Activated CD8-positive, alpha-beta memory T cell treated with anti-CD3 and anti-CD28 coated beads, Interleukin-2, amount 50 U/mL, for 24 hours (primary cell): ENCODE measurements around the gene COL25A1.
"Not testable (repeated sequence)": the region's sequence is repeated elsewhere in the genome, so short reads cannot be mapped to it uniquely, and the experiment has no call there.

Experiments used
- DNase-seq: peaks from one replicate; pipeline ENCODE4 v3.0.0-alpha.2; 2020; ENCODE audit errors: extremely low read depth

COL25A1 gene

DNA sequence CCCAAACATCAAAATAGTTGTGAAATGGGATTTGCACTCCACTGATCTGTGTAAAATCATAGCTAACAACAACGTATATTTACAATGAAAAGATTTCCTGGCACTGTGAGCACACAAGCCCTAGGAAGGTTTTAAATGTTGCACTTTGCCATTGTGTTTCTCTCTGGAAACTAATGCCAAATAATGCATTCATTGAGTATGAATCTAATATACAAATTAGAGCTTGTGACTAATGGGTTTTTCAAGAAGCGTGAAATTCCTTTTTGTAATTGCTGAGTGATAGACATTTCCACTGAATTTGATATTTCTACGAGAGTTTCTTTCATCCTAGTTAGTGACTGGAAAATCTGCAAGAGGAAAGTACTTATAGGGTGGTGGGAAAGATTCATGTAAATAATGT lies 135.9 kb downstream of the COL25A1 start:
- no peak for DNase-seq

DNA sequence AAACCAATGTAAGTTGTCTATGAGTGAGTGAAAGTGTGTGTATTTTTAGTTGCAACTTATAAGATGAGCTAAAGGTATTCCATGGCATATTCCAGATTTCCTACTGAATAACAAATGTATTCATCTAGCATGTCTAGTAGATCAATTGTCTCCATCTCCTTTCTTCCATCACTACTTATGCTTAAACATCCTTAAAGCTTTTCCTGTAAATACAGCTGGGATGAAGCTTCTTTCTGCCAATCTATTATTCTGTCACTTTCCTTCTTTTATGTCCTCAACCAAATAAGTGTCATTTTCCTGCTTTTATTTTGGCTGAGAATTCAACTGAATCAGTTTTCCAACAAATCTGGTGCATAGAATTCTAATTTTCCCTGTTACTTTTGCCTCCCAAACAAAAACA lies 136.3 kb downstream of the COL25A1 start:
- DNase-seq: no peak

DNA sequence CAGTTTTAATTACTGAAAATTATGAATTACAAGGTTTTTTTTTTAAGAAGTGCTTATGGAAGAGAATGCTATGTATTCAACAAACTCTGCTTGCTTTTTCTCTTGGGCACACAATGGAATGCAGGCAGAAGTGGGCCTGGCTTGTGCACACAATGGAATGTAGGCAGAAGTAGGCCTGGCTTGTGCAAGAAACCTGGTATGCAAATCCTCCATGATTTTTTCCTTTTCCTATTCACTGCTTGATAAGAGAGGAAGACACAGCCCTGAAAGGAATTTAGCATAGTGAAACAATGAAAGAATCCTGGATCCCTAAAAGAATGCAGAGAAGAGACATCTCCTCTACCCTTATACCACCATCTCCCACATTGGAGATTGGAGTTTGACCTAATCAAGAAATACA lies 138.4 kb downstream of the COL25A1 start:
- no peak for DNase-seq

DNA sequence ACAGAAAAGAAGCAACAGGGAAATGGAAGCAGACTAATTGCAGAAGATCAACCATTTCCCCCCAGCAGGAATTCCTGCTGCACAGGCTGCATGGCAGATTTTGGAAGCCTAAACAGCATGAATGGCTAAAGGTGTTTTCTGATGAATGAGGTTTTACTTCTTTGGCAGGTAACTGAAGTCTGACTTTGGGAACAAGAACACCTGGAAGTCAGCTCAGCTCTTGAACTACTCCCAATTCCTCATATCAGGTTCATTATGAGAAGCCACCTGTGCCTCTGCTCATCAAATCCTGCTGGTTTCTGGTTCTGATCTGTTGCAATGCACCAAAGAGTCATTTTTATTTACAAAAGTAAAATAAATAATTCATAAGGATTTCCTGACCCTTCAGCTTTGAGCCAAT lies 139.0 kb downstream of the COL25A1 start:
- DNase-seq: no peak

DNA sequence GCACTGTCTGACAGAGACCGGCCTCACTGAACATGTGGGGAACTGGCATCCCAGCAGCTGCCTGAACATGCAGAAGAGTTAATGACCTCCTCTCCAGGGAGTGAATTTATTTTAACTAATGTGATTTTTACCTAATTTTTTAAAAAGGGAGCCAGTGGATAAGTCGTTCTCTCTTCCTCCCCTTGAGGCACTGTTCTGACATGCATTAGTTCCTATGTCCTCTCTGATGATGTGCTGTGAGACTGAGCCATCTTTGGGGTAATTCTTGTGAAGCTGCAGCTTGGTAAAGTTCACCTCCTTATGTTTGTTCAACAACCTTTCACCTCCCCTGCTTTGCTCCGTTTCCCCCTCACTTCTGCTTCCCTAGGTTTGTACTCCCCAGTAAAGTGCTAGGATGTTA lies 139.7 kb downstream of the COL25A1 start:
- no peak for DNase-seq

DNA sequence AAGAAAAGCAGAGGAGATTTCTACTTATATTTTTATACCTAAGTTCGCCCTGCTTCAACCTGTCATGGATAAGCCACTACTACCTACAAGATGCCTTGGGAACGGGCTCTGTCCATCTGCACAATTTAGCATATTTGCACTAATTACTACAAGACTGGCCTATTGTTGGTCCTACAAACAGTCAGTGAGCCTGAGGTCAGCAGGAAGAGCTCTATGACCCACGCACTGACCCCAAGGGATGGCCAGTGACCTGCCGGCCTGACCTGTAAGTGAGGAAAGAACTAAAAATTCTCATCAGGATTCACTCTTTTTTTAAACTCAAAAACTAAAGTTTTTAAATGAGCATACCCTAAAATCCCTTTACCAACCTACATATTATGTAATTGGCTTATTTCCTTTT lies 142.0 kb downstream of the COL25A1 start:
- no peak for DNase-seq

DNA sequence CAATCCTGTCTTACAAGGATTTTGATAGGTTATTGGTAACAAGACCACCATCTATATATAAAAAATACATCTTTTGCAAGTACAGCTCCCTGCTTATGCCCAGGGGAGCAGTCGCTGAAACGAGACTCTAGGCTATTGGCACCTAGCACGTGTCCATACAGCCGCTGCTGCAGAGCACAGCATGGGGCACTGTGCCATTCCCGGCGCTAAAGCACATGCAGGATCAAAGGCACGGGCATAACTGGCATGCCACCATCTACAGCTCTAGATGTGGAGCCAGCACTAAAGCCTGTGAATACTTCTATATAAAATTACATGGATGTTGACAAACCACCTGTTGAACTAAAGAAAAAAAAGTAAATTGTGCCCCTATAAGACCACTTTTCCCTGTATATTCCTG lies 144.8 kb downstream of the COL25A1 start:
- no peak for DNase-seq

DNA sequence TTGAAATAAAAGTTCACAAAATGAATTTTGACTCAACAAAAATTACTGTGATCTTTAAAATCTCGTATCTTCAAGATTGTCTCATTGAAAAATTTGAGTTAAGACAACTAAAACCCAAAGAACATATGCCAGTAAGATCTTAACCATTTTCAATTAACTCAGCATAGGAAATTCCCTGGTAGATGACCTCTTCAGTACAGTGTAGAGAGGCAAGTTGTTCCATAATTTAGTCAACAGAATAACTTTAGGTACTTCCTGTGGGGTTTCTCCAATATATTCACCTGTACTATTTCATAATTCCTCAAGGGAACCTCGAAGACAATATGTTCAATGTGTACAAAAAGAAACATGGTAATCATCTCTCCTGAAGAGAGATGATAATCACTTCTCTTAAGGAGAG lies 145.3 kb downstream of the COL25A1 start:
- DNase-seq: no peak

DNA sequence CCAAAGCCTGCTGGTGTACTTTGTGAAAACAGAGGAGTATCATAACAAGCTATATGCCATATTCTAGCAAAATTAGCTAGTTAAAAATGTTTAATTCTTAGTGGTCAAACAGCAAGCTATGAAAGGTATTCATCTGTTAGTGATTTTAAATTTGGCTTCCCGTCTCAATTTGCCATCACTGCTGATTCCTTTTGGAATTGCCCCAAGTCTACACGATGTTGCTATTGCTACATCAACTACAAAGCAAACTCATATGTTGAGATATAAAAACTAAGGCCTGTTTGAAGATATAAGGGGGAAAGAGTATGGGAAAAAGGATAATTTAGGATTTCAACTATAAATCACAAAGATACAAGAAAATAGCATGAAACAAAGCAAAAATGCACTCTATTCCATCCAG lies 146.1 kb downstream of the COL25A1 start:
- DNase-seq: no peak

DNA sequence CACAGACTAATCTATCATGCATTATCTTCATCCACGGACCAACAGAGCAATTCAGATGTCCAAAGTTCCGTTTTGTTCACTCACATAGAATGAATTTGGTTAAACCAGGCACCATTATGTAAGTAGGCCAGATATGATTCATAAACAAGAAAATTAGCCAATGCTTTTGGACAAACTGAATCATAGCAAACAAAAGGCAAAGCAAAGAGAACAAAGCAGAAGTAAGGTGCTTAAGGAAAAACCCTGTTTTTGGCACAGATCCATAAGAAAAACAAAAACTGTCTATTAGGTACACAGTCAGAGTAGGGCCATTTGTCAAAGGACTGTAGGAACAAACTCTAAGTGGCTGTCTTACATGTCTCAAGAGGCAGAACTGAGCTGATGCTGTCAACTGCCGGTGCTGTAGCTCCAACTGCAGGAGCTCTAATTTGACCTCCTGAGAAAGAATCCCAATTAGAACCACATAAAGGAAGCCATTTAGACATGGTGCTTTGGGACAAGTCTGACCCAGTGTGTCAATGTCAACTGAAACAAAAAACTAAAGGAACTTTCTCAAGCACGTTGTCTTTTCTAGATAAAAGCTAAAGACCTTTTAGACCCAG lies 146.7 kb downstream of the COL25A1 start:
- no peak for DNase-seq

DNA sequence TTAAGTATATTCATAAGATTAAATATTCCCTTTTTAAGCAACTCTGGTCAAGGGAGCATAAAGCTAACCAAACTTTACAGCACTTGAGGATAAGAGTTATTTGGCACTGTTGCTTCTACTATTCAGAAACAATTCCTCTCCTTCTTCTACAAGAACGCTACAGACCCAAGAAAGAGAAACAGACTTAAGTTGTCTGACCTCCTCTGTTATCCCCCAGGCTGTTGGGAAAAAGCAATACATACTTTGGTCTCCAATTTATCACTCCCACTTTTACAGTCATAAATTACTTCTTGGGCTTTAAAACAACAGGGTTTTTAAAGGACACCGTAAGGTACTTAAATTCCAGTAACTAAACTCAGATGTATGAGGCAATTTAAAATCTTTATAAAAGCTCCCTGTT lies 147.4 kb downstream of the COL25A1 start:
- DNase-seq: no peak

DNA sequence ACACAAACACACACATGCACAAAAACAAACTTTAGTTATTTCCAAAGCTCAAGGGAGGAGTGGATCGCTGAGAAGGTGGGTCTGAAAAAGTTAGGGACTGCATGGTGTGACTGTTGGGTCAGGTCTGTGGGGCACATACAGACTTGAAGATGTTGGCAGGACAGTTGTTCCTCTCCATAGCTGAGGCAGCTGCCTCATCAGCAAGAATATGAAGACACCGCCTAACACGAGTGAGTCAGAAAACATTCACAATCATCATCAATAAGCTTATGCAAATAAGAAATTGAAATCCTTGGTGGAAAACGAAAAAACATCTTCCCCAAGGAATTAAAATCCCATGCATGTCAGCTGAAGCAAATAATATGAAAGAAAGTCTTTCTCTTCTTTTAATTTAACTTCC lies 148.0 kb downstream of the COL25A1 start:
- DNase-seq: no peak

DNA sequence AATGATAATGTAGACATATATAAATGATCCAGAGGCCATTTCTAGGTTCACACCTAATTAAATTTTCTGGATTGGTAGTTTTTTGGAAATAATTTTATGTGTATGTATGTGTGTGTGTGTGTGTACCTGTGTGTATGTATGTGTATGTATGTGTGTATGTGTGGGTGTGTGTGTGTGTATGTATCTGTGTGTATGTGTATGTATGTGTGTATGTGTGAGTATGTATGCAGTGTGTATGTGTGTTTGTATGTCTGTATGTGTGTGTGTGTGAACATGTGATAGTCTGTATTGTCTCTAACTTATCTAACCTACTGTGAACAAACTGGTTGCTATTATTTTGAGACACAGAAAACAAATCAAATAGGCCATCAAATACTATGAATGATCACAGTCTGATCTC lies 152.6 kb downstream of the COL25A1 start:
- no peak for DNase-seq

DNA sequence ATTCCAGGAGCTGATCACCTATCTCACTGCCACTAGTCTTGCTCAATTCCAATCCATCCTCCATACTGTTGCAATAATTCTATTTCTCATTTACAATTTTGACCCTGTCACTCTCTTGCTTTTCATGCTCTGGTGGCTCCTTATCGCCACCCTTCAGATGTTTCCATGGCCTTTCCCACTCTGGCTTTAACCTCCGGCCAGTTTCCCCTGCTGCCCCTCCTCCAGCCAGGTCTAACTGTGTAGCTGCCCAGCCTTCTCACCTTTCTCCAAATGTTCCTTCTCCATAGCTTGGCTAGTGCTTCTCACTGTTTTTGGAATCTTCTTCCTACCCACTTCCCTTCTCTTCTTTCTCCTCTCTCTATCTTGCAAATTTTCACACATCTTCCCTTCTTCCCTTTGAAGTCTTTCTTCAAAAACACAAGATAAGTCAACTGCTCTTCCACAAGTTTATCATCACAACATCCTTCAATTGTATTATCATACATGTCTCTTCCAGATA lies 153.8 kb downstream of the COL25A1 start:
- DNase-seq: no peak

DNA sequence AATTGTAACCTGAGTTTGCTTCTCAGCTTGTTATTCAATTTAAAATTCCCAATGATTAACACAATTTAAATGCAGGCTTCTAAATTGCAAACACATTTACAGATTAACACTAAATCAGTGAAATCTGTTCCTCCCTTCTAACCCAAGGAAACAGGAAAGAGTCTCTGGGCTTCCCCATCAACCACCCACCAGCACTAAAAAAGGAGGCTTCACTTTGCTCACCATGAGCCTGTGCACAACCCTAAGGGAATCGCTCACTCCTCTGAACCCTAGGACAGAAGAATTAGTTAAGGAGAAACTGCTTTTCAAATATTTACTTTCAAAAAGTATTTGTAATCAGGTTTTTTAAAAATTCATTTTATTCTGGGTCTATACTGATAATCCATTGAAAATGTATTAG lies 155.3 kb downstream of the COL25A1 start:
- DNase-seq: no peak

DNA sequence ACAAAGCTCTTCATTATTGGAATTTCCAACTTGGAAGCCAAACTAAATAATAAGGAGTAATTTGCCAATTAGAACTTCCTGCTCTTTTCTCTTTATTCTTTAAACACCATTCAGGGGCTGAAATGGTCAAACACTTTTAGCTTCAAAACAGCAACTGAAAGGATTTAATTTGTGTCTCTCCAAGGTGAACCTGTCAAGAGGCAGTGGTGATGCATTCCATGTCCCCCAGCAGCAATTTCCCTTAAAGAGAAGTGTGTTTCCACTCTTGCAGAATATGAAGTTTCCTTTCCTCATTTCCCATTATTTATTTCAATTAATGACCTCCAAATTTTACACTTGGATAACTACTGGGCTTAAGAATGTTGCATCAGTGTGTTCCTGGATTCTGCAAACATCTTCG lies 156.0 kb downstream of the COL25A1 start:
- no peak for DNase-seq

DNA sequence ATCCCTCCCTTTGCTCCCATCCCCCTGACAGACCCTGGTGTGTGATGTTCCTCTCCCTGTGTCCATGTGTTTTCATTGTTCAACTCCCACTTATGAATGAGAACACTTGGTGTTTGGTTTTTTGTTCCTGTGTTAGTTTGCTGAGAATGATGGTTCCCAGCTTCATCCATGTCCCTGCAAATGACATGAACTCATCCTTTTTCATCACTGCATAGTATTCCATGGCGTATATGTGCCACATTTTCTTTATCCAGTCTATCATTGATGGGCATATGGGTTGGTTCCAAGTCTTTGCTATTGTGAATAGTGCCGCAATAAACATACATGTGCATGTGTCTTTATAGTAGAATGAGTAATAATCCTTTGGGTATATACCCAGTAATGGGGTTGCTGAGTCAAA lies 164.3 kb downstream of the COL25A1 start:
- not testable (repeated sequence) for DNase-seq

DNA sequence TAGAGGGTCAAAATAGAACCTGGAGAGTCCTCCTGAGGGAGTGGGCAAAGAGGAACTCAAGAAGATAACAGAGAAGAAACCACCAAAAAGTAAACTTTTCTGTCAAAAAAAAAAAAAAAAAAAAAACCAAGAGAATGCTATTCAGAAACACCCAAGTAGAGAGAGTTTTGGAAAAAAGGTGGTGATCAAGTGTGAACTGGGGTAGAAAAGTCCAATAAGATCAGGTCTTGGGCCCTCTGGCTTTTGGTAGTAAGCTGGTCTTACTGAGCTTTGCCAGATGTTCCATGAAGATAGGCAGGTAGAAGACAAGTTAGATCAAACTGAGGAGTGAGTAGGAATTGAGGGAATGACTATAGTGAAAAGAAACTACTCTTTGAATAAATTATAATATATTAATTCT lies 167.5 kb downstream of the COL25A1 start:
- no peak for DNase-seq

DNA sequence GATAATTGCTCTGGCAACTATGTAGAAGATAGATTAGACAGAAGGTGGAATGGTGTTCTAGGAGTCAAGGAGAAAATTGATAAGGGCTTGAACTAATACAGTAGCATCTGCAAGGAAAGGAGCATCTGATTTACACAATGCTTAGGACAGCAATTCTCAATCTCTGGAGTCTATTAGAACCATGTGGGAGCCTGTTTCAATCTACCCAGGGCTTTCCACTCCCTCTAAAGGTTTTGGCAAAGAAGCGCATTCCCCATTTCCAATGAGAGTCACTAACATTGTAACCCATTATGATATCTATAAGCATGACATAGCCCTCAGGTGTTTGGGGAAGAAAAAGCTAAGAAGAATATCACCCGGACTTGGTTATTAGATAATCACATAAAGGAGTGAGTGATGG lies 168.2 kb downstream of the COL25A1 start:
- DNase-seq: no peak

DNA sequence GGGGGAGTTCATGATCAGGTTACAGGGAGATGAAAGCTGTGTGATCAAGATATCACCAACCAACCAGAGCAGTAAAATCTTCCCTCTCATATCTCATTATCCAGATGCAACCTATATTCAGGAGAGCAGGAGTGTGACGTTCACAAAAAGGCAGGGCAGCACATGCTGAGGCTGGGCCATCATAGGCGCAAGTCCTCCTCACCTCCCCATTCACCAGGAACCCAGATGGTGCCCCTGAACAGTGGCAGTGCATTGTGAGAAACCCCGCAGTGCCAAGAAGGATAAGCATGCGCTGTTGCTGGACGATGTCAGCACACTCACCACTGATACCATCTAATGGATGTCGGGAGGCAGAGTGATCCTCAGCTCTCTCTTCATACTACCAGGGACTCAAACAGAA lies 170.9 kb downstream of the COL25A1 start:
- no peak for DNase-seq

DNA sequence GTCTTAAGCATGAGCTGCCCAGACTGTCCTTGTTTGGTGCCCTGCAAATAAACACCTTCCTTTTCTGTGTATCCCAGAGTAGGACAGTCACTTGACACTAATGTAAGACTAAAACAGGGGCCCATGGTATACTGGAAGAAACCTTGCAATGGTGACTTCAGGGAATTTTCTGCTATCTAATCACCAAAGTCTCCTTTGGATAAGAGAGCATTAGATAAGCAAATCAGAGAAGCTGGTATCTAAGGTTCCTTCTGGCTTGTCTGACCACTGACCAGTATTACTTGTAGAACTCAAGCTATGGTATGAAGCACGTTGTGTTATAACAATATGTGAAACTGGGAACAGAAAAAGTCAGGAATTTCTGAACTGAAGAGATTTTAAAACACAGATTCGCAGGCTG lies 173.9 kb downstream of the COL25A1 start:
- DNase-seq: no peak

DNA sequence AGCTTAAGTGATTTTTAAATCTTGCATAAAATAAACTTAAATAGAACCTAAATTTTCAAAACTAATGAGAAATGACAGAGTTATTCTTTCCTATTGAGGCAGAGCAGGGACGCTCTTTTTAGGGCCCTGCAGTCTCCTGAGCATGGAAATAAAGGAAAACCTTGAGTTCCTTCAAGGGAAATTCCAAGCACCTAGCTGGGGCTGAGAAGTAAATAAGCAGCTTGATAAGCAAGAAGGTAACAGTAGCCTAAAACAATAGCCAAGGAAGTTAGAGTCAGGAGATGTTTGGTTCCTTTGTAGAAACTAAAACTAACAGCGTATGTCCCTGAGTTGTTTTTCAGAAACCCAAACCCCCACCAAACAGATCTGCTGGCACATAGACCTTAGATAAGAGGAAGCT lies 174.6 kb downstream of the COL25A1 start:
- no peak for DNase-seq

DNA sequence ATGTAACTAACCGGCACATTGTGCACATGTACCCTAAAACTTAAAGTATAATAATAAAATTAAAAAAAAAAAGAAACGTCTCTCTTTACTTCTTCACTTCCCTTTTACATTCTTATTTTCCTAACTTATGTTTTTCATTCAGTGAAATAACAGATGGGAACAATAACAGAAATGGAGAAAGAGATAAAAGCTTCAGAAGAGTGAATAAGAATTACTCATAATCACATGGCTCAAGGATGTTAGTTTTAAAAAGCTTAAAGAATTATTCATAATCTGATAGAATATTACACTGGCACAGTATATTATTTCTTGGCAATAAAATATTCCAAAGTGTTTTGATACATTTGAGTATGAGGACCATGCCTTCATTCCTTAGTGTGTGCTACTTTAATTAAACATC lies 175.6 kb downstream of the COL25A1 start:
- DNase-seq: no peak

DNA sequence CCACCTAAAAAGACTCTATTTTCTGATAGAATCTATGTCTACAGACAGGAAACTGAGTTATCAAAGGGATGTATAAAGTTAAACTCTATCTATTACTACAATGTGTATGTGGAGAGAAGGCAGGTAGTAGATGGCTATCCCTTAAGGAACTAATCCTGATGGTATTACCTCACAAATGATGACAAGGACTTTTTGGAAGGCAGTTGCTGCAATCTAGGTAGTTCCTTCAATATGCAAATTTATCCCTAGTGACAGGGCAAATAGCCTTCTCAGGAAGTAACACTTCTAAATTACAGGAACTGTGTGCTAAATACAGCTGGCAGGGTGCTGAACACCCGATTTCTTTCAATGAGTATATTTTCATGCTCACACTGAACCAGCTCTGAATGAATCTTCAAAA lies 177.4 kb downstream of the COL25A1 start:
- no peak for DNase-seq

DNA sequence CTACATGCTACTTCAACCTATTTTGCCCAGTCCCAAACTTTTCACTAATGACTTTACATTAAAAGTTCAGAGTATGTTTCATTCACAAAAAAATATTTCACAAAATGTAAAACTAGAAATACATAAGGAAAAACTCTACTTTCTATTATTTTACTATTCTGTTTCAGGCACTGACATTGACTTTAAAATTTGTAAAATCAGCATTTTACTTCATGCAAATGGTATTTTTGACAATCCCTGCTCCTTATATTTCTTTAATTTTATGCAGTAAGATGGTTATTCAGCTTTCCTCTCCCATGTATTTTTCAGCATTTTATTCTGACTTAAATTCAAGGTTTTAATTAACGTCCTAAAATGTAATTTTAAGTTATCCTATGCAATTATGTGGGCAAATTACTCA lies 178.5 kb downstream of the COL25A1 start:
- no peak for DNase-seq
